ENCODE data around the gene MTURN. TPM values are rescaled to one million over a fixed set of nuclear protein-coding genes. Genes with fewer than 3 reads are reported as not detected.

The MTURN gene
- total RNA-seq, 3 donors from 2014 or later = 2.9 to 3.3 (median 3.3) TPM

DNA sequence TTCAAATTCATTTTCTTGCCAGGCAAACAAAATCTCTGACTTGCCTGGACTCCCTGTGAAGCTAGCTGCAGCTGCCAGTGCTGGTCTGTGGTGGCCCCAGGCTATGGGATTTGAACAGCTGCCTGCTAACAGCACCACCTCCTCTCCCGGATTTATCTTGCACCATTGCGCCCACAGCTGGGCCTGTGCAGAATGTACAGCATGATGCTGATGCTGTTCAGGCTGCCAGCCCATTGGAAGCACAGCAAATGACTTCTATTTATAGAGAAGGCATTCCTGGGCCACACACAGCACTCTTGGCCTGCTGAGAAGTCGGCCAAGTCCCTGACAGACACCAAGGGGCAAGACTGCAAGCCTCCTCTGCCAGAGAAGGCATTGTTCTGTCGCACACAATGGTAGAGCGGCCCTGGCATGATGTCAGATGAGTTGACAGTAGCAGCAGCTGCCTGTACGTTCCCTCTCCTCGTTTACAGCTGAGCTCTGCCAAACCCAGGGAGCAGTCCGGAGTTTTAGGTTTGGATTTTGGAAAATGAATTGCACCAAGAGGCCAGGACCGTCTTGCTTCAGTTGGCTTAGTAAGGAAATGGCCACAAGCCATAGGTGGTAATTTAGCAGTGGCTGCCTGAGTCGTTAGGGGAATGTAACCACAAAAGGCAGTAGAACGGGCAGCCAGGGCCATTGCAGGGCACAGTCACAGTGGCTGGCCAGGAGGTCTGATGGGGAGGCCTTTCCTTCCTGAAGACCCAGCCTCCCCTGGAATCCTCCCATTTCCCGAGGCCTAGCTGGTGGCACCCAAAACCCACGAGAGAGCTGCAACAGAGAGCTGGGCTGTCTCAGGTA, 38.5 kb downstream of the MTURN start:
- Mint-ChIP-seq H3K27me3 (ENCODE audit: low read depth) (no peaks in the 10 kb centered on the region), H3K36me3 (ENCODE audit: insufficient read depth) (no peaks in the 10 kb centered on the region), H3K4me1 (ENCODE audit: low read depth) (peaks cover 2% of the 10 kb centered on the region), H3K4me3 (no peak overlapping the region), H3K9me3 (no peaks in the 10 kb centered on the region)
- DNase-seq = no peak
- no peak for ATAC-seq

- Mint-ChIP-seq H3K27me3 (ENCODE audit: low read depth) (no peaks in the 10 kb centered on the region), H3K4me3 (no peak overlapping the region), H3K9me3 (no peaks in the 10 kb centered on the region), H3K36me3 (ENCODE audit: insufficient read depth) (no peaks in the 10 kb centered on the region), H3K4me1 (ENCODE audit: low read depth) (peaks cover 9% of the 10 kb centered on the region)
- no peak for ATAC-seq
- no peak for DNase-seq
Observed at GRCh38 chr7:30175180-30175579, 40.4 kb downstream of the MTURN start.

DNA sequence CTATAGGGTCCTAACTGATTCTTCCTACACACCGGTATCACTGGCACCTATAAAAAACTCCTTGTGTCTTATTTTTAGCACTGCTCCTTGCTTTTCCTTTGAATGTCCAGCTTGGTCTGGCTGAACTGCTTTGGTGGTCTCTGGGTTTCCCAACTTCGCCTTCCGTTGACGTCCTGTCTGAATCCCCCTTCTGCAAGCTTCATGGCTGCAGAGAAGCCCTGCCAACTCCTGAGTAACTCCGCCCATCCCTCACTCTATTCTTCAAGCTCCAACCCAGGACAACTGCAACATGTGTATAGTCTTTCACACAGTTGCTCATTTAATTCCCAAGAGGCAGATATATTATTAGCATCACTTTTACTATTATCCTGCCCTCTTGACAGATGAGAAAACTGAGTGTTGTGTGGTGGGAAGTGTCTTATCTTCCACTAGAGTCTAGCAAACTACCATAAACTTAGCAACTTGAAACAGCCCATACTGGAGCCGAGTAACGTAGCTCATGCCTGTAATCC, 40.9 kb downstream of the MTURN start:
- H3K9me3 Mint-ChIP-seq = no peaks in the 10 kb centered on the region
- no peak overlapping the region for H3K4me3 Mint-ChIP-seq
- no peaks in the 10 kb centered on the region for H3K27me3 Mint-ChIP-seq (ENCODE audit: low read depth)
- no peak for ATAC-seq
- H3K36me3 Mint-ChIP-seq (ENCODE audit: insufficient read depth) = no peaks in the 10 kb centered on the region
- DNase-seq = no peak
- peaks cover 9% of the 10 kb centered on the region for H3K4me1 Mint-ChIP-seq (ENCODE audit: low read depth)

DNA sequence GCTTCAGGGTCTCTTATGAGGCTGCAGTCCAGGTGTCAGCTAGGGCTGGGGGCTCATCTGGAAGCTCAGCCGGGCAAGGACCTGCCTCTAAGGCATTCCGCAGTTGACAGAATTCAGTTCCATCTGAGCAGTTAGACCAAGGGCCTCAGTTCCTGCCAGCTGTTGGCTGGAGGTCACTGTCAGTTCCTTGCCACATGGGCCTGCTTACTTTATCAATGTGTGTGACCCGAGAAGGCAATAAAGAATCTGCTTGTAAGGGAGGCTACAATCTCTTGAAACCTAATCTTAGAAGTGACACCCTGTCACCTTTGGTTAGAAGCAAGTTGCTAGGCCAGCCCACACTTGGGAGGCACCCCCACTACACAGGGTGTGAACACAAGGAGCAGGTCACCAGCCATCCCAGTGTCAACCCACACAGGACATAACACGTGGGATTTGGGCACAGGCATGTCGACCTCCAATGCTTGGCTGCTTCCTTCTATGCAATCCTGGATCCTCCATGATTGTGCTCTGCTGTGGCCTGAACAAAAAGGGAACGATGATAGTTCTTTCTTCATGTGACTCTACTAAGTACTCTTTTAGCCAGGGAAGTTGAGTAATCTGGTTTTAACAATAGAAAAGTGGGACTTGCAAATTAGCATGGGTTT, 41.8 kb downstream of the MTURN start:
- Mint-ChIP-seq H3K27me3 (ENCODE audit: low read depth) (no peaks in the 10 kb centered on the region), H3K4me1 (ENCODE audit: low read depth) (peaks cover 9% of the 10 kb centered on the region), H3K36me3 (ENCODE audit: insufficient read depth) (no peaks in the 10 kb centered on the region), H3K9me3 (no peaks in the 10 kb centered on the region), H3K4me3 (no peak overlapping the region)
- ATAC-seq = no peak
- DNase-seq = no peak

- H3K36me3 Mint-ChIP-seq (ENCODE audit: insufficient read depth) = no peaks in the 10 kb centered on the region
- DNase-seq (no peak), ATAC-seq (no peak)
- H3K9me3 Mint-ChIP-seq = no peaks in the 10 kb centered on the region
- no peak overlapping the region for H3K4me3 Mint-ChIP-seq
- peaks cover 9% of the 10 kb centered on the region for H3K4me1 Mint-ChIP-seq (ENCODE audit: low read depth)
- H3K27me3 Mint-ChIP-seq (ENCODE audit: low read depth) = no peaks in the 10 kb centered on the region
Observed at GRCh38 chr7:30177186-30177585, 42.4 kb downstream of the MTURN start.

DNA sequence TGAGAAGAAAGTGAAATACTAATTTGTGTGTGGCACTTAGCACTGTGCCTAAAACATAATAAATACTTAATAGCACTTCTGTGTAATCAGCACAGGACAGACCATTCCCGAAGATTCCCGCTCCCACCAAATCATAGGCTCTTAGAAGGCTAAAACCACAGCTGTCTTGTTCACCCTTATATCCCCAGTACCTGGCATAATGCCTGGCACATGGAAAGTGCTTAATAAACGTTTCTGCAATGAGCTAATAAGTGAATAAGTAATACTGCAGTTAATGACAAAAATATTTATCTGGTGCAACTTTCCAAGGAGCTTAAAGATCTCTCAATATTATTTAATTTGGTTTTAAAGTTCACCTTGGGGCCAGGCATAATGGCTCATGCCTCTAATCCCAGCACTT, 43.2 kb downstream of the MTURN start:
- H3K27me3 Mint-ChIP-seq (ENCODE audit: low read depth) = no peaks in the 10 kb centered on the region
- H3K4me1 Mint-ChIP-seq (ENCODE audit: low read depth) = peaks cover 9% of the 10 kb centered on the region
- ATAC-seq (no peak), DNase-seq (no peak)
- no peaks in the 10 kb centered on the region for H3K36me3 Mint-ChIP-seq (ENCODE audit: insufficient read depth)
- no peak overlapping the region for H3K4me3 Mint-ChIP-seq
- H3K9me3 Mint-ChIP-seq = no peaks in the 10 kb centered on the region

- DNase-seq = no peak
- no peaks in the 10 kb centered on the region for H3K27me3 Mint-ChIP-seq (ENCODE audit: low read depth)
- H3K4me3 Mint-ChIP-seq = peak overlapping the region; percentile 35
- no peaks in the 10 kb centered on the region for H3K9me3 Mint-ChIP-seq
- ATAC-seq = no peak
- peaks cover 9% of the 10 kb centered on the region for H3K4me1 Mint-ChIP-seq (ENCODE audit: low read depth)
- no peaks in the 10 kb centered on the region for H3K36me3 Mint-ChIP-seq (ENCODE audit: insufficient read depth)
Observed at GRCh38 chr7:30178748-30179436, 44.1 kb downstream of the MTURN start.

DNA sequence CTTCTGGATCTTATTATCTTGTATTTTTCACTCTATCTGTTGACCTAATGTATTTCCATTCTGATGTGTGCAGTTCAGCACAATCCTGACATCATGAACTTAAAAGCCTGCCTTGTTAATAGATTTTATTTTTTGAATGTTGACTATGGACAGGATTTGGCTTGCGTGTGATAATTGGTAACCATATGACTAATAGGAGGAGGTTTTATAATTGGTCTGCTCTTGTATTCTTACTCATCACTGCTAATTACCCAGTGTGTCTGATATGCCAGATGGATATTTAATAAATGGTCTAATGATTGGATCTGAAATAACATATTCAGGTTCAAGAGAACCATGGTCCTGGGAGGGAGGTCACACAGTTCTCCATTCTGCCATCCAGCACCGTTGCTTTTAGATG, 45.9 kb downstream of the MTURN start:
- ATAC-seq (no peak), DNase-seq (no peak)
- Mint-ChIP-seq H3K4me3 (no peak overlapping the region), H3K4me1 (ENCODE audit: low read depth) (peaks cover 9% of the 10 kb centered on the region), H3K36me3 (ENCODE audit: insufficient read depth) (no peaks in the 10 kb centered on the region), H3K9me3 (no peaks in the 10 kb centered on the region), H3K27me3 (ENCODE audit: low read depth) (no peaks in the 10 kb centered on the region)

GRCh38 chr7:30181211-30181610, 46.4 kb downstream of the MTURN start:
- ATAC-seq (no peak), DNase-seq (no peak)
- Mint-ChIP-seq H3K4me3 (no peak overlapping the region), H3K27me3 (ENCODE audit: low read depth) (no peaks in the 10 kb centered on the region), H3K9me3 (no peaks in the 10 kb centered on the region), H3K36me3 (ENCODE audit: insufficient read depth) (no peaks in the 10 kb centered on the region), H3K4me1 (ENCODE audit: low read depth) (peaks cover 9% of the 10 kb centered on the region)

DNA sequence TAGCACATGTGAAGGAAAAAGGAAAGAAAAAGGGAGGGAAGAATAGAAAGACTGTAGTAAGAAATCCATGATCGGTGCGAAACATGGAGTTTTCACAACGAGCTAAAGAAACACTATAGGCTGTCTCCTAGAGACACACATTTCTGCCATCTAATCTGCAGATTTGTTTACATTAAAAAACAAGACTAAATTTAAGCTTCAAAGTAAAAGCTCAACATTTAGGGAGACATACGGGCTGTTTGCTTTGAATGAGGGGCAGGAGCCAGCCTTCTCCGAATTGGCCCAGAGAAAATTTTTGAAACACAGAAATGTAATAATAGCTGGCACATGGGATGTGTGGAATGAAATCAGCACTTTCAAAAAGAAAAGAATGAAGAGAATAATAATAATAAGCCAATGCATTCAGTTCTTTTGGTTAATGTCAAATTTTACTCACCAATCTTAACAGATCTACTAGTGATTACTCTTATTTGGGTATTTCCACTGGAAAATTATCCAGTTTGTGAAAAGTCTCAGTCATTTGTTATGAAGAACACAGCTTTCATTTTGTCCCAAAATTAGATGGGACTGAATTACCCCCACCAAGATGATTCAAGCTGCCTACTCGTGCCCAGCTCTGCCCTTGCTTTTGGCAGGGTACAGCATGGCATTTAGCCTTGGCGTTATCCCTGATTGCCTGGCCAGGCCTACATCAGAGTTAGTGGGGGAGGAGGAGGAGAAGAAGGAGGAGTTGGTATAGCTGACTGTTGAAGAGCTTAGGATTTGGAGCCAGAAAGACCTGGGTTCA, 47.1 kb downstream of the MTURN start:
- peaks cover 9% of the 10 kb centered on the region for H3K4me1 Mint-ChIP-seq (ENCODE audit: low read depth)
- H3K4me3 Mint-ChIP-seq = no peak overlapping the region
- H3K36me3 Mint-ChIP-seq (ENCODE audit: insufficient read depth) = no peaks in the 10 kb centered on the region
- no peaks in the 10 kb centered on the region for H3K27me3 Mint-ChIP-seq (ENCODE audit: low read depth)
- no peak for ATAC-seq
- DNase-seq = no peak
- H3K9me3 Mint-ChIP-seq = peaks cover 3% of the 10 kb centered on the region

DNA sequence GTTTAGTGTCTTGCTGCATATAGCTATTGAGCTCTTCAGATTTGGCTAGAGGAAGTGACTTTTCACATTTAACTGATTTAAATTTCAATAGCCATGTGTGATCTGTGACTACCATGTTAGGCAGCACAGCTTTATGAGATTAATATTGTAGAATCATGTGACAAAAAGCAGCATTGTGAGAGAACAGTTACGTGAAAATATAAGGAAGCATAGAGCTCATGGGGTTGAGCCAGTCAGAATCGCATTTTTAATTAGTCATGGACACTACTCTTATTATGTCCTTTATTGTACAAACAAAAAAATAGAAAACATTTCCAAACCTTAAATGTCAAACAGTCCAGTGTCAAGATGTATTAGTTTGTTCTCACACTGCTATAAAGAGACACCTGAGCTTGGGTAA, 48.0 kb downstream of the MTURN start:
- ATAC-seq = no peak
- Mint-ChIP-seq H3K4me1 (ENCODE audit: low read depth) (peaks cover 7% of the 10 kb centered on the region), H3K9me3 (peaks cover 4% of the 10 kb centered on the region), H3K36me3 (ENCODE audit: insufficient read depth) (no peaks in the 10 kb centered on the region), H3K27me3 (ENCODE audit: low read depth) (no peaks in the 10 kb centered on the region), H3K4me3 (no peak overlapping the region)
- DNase-seq = no peak

DNA sequence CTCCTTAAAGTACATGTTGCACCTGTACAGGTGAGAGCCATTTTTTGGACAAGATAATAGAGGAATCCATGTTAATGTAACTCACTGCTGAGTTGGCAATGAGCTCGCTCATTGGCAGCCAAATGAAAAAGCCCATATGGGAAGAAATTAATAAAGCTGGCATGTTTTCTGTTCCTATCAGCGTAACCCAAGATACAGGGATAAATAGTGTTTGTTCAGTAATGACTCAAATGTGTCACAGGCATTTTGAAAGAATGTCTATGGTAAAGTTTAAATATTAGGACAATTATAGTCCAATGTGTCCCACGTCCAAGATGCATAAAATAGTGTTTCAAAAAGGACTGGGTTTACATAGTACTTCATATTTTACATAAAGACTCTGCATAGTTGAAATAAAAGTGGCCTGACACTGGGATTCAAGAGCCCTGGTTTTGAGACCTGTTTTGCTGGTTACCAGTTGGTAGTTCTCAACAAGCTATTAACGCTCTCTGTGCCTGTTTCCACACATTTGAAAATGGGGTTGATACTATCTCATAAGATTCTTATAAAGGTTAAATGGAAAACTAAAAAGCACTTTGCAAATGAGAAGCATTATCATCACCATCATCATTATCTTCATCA, 49.1 kb downstream of the MTURN start:
- Mint-ChIP-seq H3K4me3 (no peak overlapping the region), H3K4me1 (ENCODE audit: low read depth) (peaks cover 5% of the 10 kb centered on the region), H3K9me3 (peaks cover 9% of the 10 kb centered on the region), H3K36me3 (ENCODE audit: insufficient read depth) (no peaks in the 10 kb centered on the region), H3K27me3 (ENCODE audit: low read depth) (no peaks in the 10 kb centered on the region)
- no peak for ATAC-seq
- DNase-seq = no peak

- H3K9me3 Mint-ChIP-seq = peaks cover 9% of the 10 kb centered on the region
- no peak overlapping the region for H3K4me3 Mint-ChIP-seq
- DNase-seq (no peak), ATAC-seq (no peak)
- H3K27me3 Mint-ChIP-seq (ENCODE audit: low read depth) = no peaks in the 10 kb centered on the region
- no peaks in the 10 kb centered on the region for H3K4me1 Mint-ChIP-seq (ENCODE audit: low read depth)
- no peaks in the 10 kb centered on the region for H3K36me3 Mint-ChIP-seq (ENCODE audit: insufficient read depth)
Observed at GRCh38 chr7:30184791-30185487, 50.2 kb downstream of the MTURN start.
